Loucy (cell line): ENCODE measurements around the gene STRC.
"Not testable (repeated sequence)": the region's sequence is repeated elsewhere in the genome, so short reads cannot be mapped to it uniquely, and the experiment has no call there.

Experiments
- H2AFZ ChIP-seq: fragments of 200-600 bp; sonication (generic); 2 replicates; pipeline ENCODE4 v1.6.0; 2016; ENCODE audit warnings: antibody characterized with exemption, mild to moderate bottlenecking, low read length, moderate library complexity
- H3F3A ChIP-seq: fragments of 200-600 bp; 2 replicates; pipeline ENCODE4 v1.6.0; 2016; ENCODE audit warnings: antibody characterized with exemption, low read depth, mild to moderate bottlenecking
- H3K27me3 ChIP-seq: fragments of 200-600 bp; sonication (generic); 2 replicates; pipeline ENCODE4 v1.6.1; 2014; ENCODE audit warnings: low read length, mild to moderate bottlenecking; ENCODE audit not compliant: insufficient read depth, poor library complexity, severe bottlenecking
- H3K36me3 ChIP-seq: fragments of 200-600 bp; sonication (generic); 2 replicates; pipeline ENCODE4 v1.6.1; 2016; ENCODE audit warnings: low read length; ENCODE audit not compliant: insufficient read depth
- H3K4me1 ChIP-seq: fragments of 200-600 bp; sonication (generic); 2 replicates; pipeline ENCODE4 v1.5.1; 2014; ENCODE audit warnings: low read length, mild to moderate bottlenecking; ENCODE audit not compliant: insufficient read depth, poor library complexity, severe bottlenecking
- H3K4me2 ChIP-seq: fragments of 200-600 bp; sonication (generic); 2 replicates; pipeline ENCODE4 v1.6.0; 2014; ENCODE audit warnings: antibody characterized with exemption, low read length, low read depth, mild to moderate bottlenecking; ENCODE audit not compliant: poor library complexity, severe bottlenecking
- H3K4me3 ChIP-seq: fragments of 200-600 bp; sonication (generic); 2 replicates; pipeline ENCODE4 v1.5.1; 2014; ENCODE audit warnings: low read length, mild to moderate bottlenecking, mixed read lengths; ENCODE audit not compliant: poor library complexity, severe bottlenecking
- H3K79me2 ChIP-seq: fragments of 200-600 bp; sonication (generic); 2 replicates; pipeline ENCODE4 v1.6.1; 2014; ENCODE audit warnings: low read length; ENCODE audit not compliant: insufficient read depth
- H3K9ac ChIP-seq: fragments of 200-600 bp; sonication (generic); 2 replicates; pipeline ENCODE4 v1.6.0; 2014; ENCODE audit warnings: mild to moderate bottlenecking, low read depth, low read length, moderate library complexity; ENCODE audit not compliant: poor library complexity, severe bottlenecking
- H3K9me2 ChIP-seq: fragments of 200-600 bp; sonication (generic); replicated peaks from 2 replicates; pipeline ENCODE4 v1.6.1; 2016; ENCODE audit warnings: low read depth, low read length, mixed read lengths
- H3K9me3 ChIP-seq: fragments of 200-600 bp; sonication (generic); 2 replicates; pipeline ENCODE4 v1.6.1; 2014; ENCODE audit warnings: mild to moderate bottlenecking, antibody characterized with exemption, low read length, low read depth; ENCODE audit not compliant: insufficient read depth
- H4K20me1 ChIP-seq: fragments of 200-600 bp; sonication (generic); 2 replicates; pipeline ENCODE4 v1.6.0; 2014; ENCODE audit warnings: antibody characterized with exemption, low read length, mild to moderate bottlenecking; ENCODE audit not compliant: insufficient read depth, poor library complexity, severe bottlenecking
- CTCF ChIP-seq: fragments of 200-600 bp; sonication (generic); conservative IDR thresholded peaks from 2 replicates; pipeline ENCODE4 v1.5.1; 2014; ENCODE audit warnings: mild to moderate bottlenecking, antibody characterized with exemption, low read length
- EZH2phosphoT487 ChIP-seq: fragments of 200-600 bp; IDR thresholded peaks from 2 replicates; pipeline ENCODE4 v1.6.1; 2018; ENCODE audit warnings: antibody characterized with exemption, mild to moderate bottlenecking, moderate library complexity, borderline replicate concordance

STRC gene

GRCh38 chr15:43648649-43649429, 30.2 kb upstream of the STRC start, which contains the start of gene CATSPER2:
TSS of gene CATSPER2 (minus strand) at chr15:43648844. CDS start at chr15:43648061, 783 bp downstream.
- Histone ChIP-seq H3K4me3 (no peak within 1 kb of the TSS), H3K9me2 (no peaks in the 10 kb centered on the region), H4K20me1 (no peaks in the 10 kb centered on the region), H3F3A (no peaks in the 10 kb centered on the region), H3K9ac (no peak within 1 kb of the TSS), H3K4me2 (no peak within 1 kb of the TSS), H3K36me3 (peaks cover 9% of the 10 kb centered on the region; the same call in 1 of the 2 replicates), H3K27me3 (no peaks in the 10 kb centered on the region), H2AFZ (no peak within 1 kb of the TSS), H3K79me2 (no peaks in the 10 kb centered on the region), H3K4me1 (no peaks in the 10 kb centered on the region), H3K9me3 (no peaks in the 10 kb centered on the region)
- TF ChIP-seq EZH2phosphoT487 (no peak), CTCF (no peak)

GRCh38 chr15:43638464-43639204, 20.0 kb upstream of the STRC start:
- H3K9me3 ChIP-seq, H3K9ac ChIP-seq, H3K79me2 ChIP-seq, H3K9me2 ChIP-seq, H3F3A ChIP-seq, H3K4me3 ChIP-seq, H3K36me3 ChIP-seq, H3K4me2 ChIP-seq, H2AFZ ChIP-seq, H3K4me1 ChIP-seq, H3K27me3 ChIP-seq, H4K20me1 ChIP-seq: not testable (repeated sequence)

- H3F3A ChIP-seq, H2AFZ ChIP-seq, H3K79me2 ChIP-seq, H3K4me3 ChIP-seq, H3K4me2 ChIP-seq, H3K36me3 ChIP-seq, H3K27me3 ChIP-seq, H3K9ac ChIP-seq, H3K9me3 ChIP-seq, H4K20me1 ChIP-seq, H3K9me2 ChIP-seq, H3K4me1 ChIP-seq: not testable (repeated sequence)
Observed at GRCh38 chr15:43626937-43627336, 8.3 kb upstream of the STRC start.

GRCh38 chr15:43625106-43625505, 6.5 kb upstream of the STRC start:
- Histone ChIP-seq H3F3A (no peaks in the 10 kb centered on the region), H3K4me3 (no peak overlapping the region), H3K9ac (no peak overlapping the region), H3K9me2 (no peaks in the 10 kb centered on the region), H3K9me3 (no peaks in the 10 kb centered on the region), H3K36me3 (no peaks in the 10 kb centered on the region), H3K4me2 (no peak overlapping the region), H4K20me1 (no peaks in the 10 kb centered on the region), H3K4me1 (no peaks in the 10 kb centered on the region), H2AFZ (no peak overlapping the region), H3K79me2 (no peaks in the 10 kb centered on the region), H3K27me3 (no peaks in the 10 kb centered on the region)
- TF ChIP-seq CTCF (no peak), EZH2phosphoT487 (no peak)

- not testable (repeated sequence) for H3K9me2 ChIP-seq, H3K4me2 ChIP-seq, H3K4me1 ChIP-seq, H4K20me1 ChIP-seq, H3K36me3 ChIP-seq, H3K27me3 ChIP-seq, H3K9me3 ChIP-seq, H3K9ac ChIP-seq, H2AFZ ChIP-seq, H3F3A ChIP-seq, H3K4me3 ChIP-seq, H3K79me2 ChIP-seq
Observed at GRCh38 chr15:43622068-43622799, 3.6 kb upstream of the STRC start.
